ENCODE results near the gene PEF1.

DNA sequence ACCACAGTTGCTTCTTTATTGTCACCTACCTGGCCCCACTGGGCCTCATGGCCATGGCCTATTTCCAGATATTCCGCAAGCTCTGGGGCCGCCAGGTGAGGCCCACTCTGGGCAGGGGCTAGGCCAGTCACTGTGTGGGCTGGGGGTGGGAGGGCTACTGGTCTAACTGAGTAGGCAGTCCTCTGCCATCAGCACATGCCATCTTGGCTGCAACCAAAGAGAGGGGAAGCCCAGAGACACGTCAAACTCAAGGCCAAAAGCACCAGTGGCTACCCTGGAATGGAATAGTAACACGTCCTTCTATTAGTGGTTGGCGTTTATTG is 23.2 kb downstream of the PEF1 start:
- TF ChIP-seq, protein P1, sequence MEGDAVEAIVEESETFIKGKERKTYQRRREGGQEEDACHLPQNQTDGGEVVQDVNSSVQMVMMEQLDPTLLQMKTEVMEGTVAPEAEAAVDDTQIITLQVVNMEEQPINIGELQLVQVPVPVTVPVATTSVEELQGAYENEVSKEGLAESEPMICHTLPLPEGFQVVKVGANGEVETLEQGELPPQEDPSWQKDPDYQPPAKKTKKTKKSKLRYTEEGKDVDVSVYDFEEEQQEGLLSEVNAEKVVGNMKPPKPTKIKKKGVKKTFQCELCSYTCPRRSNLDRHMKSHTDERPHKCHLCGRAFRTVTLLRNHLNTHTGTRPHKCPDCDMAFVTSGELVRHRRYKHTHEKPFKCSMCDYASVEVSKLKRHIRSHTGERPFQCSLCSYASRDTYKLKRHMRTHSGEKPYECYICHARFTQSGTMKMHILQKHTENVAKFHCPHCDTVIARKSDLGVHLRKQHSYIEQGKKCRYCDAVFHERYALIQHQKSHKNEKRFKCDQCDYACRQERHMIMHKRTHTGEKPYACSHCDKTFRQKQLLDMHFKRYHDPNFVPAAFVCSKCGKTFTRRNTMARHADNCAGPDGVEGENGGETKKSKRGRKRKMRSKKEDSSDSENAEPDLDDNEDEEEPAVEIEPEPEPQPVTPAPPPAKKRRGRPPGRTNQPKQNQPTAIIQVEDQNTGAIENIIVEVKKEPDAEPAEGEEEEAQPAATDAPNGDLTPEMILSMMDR (IDR thresholded peaks at IDR 0.05), result no peak
- no peak for TF ChIP-seq EZH2 (IDR thresholded peaks at IDR 0.05; ENCODE audit: borderline replicate concordance, insufficient read depth, low read depth, low read length, poor library complexity, severe bottlenecking)
